CD4-positive, alpha-beta T cell treated with Interleukin-2 at 100 ng/mL for 4 hours (primary cell): Measurements from ENCODE around the gene BYSL.

ENCODE experiments used
- DNase-seq: peaks from one replicate; pipeline ENCODE4 v3.0.0-alpha.2; 2020; ENCODE audit warnings: low spot score

The BYSL gene

DNA sequence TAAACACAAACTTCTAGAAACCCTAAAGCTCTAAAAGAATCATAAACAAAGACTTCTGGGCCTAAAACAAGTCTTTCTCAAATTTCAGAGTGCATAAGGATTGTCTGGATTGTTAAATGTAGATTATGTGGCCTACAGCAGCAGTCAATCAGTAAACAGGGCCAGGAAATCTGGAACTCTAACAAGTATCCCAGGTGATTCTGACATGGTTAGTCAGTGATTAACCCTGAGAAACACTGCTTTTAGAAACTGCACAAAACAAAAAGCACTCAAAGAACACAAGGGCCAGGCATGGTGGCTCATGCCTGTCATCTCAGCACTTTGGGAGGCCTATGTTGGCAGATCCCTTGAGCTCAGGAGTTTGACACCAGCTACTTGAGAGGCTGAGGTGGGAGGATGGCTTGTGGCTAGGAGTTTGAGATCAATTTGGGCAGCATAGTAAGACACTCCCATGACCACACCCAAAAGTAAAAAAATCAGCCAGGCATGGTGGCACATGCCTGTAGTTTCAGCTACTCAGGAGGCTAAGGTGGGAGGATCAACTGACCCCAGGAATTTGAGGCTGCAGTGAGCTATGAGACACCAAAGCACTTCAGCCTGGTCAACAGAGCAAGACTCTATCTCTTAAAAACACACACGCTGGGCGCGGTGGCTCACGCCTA is 6.3 kb upstream of the BYSL start:
- no peak for DNase-seq

DNA sequence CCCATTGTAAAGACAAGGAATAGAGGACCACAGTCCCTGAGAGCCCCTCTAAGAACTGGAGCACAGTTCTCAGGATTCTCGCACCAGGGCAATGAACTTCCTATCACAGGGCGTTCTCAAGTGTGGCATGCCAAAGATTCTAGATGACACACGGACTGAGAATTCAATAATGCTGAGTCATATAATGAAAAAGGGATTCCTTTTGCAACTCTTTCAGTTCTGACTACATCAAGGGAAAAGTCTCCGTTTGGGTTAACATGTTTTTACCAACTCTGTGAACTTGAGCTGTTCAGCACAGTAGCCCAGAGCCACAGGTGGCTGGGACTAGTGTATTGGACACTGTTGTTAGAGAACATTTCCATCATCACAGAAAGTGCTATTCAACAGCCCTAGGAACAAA is 3.8 kb upstream of the BYSL start:
- DNase-seq: no peak

DNA sequence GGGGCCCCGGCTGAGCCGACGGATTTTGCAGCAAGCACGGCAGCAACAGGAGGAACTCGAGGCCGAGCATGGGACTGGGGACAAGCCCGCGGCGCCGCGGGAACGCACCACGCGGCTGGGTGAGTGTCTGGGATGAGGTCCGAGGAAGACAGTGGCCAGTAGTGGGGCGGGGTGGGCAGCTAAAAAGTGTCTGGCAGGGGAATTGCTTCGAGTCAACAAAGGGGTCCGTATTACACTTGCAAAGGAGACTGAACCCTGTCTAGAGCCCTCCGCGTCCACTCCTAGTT is 356 bp downstream of the BYSL start:
- no peak for DNase-seq

DNA sequence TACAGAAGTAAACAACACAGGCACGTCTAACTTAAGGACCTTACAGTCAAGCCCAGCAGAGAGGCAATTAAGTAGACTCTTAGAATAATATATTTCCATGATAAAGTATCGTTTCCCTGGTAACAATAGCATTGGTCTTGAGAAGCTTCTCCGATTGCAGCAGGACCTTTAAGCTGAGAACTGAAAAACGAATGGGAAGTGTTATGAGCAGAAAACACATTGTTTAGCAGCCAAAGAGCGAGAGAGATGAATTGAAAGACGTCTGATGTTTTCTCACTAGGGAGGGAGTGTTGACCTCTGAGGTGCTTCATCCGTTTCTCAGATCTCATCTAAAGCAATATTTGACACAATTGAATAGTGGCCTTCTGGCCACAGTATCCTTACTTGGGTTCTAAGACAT is 855 bp downstream of the BYSL start:
- DNase-seq: no peak

DNA sequence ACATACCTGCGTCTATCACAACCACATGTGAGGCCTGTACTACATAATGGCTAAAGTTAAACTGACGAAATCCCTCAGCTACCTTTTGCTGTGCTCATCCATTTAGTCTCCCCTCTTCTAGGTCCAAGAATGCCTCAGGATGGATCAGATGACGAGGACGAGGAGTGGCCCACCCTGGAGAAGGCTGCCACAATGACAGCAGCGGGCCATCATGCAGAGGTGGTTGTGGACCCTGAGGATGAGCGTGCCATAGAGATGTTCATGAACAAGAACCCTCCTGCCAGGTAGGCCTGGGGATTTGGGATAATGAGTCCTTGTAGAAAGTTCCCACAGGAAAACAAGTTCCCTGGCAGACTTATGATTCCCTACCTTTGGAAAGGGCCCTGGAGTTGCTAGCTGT is 6.0 kb downstream of the BYSL start:
- DNase-seq: no peak

DNA sequence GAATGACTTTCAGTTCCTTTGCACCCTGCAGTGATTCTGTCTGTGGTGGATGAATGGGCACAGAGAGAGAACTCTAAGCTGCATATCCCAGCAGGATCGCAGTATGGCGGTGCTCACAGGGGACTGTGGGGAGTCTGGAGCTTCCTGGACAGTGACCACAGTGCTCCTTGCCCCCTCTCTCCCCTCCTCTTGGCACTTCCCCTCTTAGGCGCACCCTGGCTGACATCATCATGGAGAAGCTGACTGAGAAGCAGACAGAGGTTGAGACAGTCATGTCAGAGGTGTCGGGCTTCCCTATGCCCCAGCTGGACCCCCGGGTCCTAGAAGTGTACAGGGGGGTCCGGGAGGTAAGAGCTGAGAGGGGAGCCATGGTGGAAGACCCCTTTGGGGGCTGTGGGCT is 8.6 kb downstream of the BYSL start:
- no peak for DNase-seq

DNA sequence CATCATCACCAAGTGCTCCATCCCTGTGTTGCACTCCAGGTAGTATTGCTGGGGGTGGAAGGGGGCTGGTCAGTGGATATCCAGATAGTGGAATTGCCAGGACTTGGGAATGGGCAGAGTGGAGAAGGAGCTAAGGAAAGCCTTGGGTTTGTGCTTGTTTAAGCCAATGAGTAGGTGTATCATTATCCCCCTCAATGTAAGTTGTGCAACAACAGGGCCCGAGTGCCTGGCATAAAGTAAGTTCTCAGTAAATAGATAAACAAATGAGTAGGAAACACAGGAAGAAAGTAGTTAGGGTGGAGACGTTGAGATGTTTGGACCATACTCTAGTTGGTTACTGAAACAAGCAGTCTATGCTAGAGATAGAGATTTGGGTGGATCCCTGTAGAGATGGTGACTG is 10.5 kb downstream of the BYSL start:
- no peak for DNase-seq

DNA sequence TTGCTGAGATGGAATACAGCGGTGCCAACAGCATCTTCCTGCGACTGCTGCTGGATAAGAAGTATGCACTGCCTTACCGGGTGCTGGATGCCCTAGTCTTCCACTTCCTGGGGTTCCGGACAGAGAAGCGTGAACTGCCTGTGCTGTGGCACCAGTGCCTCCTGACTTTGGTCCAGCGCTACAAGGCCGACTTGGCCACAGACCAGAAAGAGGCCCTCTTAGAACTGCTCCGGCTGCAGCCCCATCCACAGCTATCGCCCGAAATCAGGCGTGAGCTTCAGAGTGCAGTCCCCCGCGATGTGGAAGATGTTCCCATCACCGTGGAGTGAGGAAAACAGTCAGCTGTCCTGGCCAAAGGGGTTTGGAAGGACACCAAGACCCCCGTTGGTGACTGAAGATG is 11.1 kb downstream of the BYSL start:
- DNase-seq: no peak

DNA sequence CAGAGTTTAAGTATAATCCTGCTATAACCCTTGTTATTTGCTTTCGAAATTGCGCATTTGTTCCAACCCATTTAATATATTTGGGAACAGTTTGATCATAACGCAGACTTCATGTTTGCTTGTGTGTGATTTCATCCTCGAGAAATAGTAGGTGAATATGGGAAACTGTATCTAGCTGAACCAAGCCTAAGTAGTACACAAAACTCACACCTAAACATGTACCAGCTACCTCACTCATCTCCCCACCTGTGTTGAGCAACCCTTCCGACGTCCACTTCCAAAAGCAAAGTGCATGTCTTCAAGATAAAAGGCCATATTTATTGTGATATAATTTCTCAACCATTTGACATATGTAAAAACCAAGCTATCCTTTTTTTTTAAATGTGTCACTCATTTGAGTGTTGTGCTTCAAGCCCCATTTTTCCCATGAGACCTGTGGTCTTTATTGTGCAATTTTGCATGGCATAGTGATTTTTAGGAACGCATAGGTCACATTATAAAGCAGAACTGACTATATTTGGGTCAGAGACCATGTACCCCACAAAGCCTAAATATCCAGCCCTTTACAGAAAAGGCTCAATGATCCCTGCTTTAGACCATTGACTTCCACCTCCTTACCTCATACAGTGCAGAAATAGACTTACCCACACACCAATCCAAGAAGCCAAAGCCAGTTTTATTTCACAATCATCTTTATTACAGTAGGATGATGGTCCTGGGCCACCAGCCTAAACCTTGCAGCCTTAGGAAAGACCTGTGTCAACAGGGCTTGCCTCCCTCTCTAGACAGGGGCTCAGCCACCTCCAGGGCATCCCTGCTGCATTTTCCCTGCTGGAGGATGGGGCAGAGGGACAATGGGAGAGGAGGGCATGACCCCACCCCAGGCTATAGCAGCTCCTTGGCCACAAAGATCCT is 13.2 kb downstream of the BYSL start:
- no peak for DNase-seq

DNA sequence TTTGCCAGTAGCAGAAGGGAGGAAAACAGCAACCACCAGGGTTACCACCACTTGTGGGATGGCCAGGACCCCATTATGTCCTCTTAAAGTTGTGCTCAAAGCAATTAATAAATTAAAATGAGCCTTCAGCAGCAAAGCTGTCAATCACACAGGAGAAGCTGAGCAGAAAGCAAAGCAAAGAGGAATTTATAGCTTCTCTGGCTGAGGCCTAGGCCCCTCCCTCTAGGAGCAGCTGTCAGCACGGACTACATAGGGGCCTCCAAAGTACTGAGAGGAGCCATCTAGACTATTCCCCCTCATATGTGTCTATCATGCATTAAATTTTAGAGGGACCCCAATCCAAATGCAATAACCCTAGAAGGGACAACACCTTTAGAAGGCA is 13.9 kb downstream of the BYSL start:
- no peak for DNase-seq

DNA sequence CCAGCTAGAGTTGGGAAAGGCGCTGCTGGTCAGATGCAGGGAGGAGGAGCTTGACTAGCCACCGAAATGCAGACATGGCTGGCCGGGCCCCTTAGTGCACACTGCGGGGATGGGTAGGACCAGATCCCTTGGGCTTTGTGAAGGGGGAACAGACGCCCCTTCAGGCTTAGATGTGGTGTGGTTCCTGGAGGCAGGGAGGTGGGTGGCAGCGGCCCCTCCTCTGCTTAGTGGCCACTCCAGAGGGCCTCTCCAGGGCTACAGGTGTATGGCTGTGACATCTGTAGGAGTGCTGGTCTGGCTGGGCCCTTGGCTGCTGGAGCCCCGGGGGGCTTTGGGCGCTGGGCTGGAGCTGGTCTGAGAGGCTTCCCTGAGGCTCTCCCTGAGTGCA is 14.4 kb downstream of the BYSL start:
- no peak for DNase-seq

DNA sequence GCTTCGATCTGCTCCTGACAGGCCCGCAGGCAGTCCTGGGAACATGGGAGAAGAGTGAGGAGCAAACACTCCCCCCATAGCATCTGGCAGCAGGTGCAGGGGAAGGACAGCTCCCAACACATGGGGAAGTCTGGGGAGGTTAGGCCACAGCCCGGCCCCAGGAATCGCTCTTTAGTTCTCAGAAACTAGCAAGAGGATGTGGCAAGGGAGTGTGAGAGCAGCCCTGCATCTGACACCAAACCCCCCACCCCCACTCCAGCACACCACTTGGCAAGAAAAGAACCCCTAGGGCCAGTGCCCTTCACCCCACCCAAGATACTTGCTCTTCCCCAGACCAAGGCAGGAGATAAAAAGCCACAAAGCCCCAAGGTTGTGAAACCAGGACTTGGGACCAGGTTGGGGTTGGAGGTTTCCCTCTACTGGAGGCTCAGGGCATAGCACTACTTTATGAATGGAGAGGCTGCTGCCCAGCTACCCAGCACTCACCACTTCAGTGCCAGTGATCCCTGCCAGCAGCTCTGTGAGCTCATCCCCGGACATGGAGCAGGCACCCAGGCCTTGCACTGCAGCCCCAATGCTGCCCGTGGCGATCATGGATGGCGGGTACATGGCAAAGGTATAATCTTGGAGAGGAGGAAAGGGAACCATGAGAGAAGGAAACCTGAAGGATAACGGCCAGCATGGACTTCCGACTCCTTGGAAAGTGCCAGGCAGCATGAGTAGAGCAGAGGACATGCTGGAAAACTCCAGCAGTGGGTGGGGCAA is 15.0 kb downstream of the BYSL start:
- DNase-seq: peak; percentile 92

DNA sequence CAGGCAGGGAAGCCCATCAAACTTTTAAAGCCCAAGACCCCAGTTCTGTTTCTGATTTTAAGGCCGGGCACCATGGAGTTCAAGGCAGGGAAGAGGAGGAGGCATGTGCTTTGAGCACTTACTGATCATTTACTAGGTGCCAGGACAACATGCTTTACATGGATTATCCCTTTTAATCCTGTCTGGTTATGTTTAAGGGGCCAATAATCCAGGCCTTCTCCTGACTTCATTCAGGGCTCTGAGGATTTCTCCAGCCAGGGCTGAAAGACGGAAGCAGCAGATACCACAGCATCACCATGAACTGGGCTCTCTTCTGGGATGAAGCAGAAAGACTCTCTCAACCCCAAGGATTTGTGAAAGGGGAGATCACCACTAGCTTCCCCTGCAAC is 16.2 kb downstream of the BYSL start:
- DNase-seq: no peak

DNA sequence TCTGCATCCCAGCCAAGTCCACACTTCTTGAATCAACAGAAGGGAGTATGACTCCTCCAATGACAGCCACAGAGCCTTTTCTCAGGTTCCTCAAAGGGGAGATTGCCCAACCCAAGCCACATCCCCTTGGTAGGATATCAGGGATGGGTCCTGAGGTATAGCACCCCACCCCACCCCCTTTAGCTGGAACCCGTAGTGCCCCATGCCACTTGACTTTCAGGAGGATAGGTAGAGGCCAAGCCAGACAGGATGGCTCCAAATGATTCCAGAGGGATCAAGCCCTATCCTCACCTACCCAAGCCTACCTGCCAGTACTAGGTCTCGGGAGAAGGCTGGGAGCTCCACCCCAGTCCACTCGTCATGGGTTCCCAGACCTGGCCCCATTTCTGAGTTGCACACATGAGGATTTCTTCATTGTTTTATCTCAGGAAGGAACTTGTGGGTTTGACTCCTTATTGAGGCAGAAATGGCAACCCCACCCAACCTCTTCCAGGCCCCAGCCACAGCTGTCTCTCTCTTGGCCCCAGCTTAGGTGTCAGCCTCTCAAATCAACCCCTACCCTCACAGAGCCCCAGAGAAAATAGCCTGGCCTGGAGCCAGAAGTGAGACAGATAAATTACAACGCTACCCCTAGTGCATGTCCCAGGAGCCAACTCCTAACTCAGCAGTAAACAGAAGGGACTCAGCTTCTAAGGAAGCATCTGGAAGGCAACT is 16.7 kb downstream of the BYSL start:
- peak; percentile 82 for DNase-seq

DNA sequence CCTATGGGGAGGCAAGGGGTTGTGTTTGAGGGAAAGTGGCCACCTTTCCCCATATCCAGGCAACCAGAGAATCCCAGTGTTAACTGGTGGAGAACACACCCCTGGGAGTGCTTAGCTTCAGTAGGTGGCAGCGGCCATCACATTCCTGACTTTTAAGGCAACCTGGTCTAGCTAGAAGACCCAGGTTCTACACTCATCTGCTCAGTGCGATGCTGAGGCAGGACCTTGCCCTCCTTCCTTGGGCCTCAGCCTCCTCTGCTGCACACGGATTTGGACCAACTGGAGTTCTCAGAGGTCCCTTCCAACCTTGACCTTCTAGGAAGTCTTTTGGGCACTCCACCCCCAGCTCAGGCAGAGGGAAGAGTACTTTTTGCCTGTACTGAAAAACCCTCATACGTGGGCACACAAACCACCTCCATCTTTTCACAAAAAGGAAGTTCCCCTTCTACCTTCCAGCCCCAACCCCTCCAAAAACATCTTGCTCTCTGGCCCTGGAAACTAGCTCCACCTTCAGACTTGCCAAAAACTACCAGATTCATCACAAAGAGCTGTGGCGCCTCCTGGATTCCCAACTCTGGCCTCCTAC is 17.4 kb downstream of the BYSL start:
- no peak for DNase-seq

DNA sequence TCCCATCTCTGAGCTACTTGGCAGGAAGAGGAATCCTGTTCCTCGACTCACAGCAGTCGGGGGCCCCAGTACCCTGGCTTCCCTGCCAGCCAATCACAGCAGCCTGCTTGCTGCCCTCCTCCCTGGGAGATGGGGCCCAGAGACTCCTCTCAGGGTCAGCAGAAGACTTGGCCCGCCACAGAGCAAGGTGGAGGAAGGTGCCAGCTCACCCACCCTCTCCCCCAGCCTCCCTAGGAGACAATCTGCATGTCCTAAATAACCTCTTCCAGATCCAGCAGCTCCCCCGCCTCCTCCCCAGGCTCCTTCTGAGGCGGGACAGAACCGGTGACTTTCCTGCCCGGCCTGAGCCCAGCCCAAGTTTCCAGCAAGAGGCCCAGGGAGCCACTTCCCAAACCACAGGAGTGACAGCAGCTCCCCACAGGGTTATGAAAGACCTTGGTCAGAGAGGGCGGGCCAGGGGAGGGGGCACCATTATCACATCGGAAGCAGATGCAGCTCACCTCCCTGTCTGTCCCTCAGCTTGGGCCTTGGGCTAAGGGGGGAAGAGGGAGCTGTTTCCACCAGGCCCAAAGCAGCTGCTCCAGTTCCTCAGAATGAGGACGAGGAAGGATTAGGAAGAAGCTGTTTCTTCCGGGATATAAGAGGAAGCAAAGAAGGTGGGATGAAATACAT is 18.0 kb downstream of the BYSL start:
- DNase-seq: no peak

DNA sequence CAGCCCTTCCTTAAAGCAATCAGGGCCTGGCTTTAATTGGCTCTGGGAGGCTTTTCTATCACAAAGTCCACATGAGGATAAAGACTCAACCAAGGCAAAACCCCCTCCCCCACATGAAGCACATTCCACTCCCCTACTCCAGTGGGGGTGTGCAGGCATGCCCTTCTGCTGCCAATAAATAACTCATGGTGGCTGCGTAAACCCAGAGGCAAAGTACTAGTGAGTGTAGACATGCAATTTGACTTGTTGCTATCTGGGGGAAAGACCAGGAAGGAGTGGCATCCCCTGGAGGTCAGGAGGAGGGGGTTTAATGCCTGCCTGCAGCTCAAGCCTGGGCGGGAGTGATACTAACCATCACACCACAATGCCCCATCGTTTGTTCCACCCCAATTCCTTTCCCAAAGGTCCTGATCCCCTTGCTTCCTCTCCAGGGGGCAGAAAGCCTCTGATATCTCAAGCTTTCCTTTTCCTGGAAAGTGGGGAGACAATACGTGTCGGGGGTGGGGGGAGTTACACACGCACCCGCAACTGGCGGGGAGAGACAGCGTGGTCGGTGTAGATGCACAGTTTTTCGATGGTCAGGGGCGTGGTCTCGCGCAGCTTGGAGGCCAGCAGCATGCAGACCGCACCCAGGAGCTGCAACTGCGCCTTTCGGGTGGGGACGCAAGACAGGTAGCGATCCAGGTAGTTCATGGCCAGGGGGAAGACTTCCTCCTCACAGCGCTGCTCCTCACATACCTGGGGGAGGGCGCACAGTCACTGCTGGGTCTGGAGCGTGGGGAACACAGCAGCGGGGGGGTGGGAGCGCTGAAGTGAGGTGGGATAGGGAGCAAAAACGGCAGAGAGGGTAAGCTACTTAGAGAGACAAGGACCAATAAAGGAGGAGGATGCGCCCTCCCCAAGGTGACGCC is 18.8 kb downstream of the BYSL start:
- DNase-seq: no peak

DNA sequence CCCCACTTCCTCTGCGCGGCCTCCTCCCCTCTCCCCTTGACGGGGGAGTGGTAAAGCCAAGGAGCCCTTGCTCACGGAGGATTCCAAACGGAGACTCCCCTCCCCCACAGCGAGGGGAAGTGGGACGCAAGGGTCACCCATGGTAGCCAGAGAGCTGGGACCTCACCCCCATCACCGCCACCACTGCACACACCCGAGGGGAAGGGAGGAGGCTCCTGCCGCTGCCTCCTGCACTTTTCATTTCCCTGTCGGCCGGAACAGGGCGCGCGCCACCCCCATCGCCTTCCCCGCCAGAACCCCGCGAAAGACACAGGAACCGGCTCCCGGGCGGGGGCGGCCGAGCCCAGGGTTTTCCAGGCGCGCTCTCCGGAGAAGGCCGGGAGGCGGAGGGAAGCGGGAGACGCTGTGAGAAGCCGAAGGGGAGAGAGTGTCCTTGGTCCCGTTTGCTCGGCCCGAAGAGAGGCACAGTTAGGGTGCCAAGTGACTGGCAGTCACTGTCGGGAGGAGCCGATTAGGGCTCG is 19.5 kb downstream of the BYSL start:
- DNase-seq: peak; percentile 43

DNA sequence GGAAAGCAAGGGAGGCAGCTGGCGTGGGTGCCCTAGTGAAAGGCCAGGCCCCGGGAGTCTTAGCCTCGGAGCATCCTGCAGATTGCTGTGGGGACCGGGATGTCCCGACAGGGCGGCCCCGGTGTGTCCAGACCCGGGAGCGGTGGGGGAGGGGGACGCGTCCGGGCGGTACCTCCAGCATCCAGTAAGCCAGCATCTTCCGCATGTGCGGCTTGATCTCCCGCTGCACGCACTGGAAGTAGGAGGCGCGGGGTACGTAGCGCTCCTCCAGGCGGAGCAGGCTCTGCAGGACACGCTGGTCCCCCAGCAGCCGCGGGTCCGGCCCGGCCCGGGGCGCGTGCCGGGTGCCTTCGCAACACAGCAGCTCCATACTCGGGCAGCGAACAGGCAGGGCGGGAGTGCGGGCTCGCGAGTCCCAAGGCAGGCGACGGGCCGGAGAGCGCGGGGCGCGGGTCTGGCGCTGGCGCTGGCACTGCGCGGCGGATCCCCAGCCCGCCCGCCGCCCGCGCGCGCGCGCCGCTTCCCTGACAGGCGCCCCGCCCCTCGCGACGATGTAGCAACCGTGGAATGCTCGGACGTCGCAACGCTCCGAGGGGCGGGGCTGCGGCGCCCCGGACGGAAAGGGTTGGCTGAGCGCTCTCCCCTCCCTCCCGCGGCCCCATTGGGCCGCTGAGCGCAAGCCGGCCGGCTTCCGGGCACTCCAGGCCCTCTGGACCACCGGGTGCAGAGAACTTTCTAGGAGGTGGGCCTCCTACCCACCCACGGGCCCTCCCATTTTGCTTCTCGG is 20.2 kb downstream of the BYSL start, which contains the start of gene CCND3:
CCND3 (minus strand) TSS at position 529 of the 787 bp plus-strand sequence; CDS start at position 370, 159 bp downstream.
- DNase-seq: peak; percentile 84
